ENCODE data around the gene SNUPN.
A peak's percentile ranks its signal among the peaks of the same experiment; 100 is the strongest.

Gene SNUPN

DNA sequence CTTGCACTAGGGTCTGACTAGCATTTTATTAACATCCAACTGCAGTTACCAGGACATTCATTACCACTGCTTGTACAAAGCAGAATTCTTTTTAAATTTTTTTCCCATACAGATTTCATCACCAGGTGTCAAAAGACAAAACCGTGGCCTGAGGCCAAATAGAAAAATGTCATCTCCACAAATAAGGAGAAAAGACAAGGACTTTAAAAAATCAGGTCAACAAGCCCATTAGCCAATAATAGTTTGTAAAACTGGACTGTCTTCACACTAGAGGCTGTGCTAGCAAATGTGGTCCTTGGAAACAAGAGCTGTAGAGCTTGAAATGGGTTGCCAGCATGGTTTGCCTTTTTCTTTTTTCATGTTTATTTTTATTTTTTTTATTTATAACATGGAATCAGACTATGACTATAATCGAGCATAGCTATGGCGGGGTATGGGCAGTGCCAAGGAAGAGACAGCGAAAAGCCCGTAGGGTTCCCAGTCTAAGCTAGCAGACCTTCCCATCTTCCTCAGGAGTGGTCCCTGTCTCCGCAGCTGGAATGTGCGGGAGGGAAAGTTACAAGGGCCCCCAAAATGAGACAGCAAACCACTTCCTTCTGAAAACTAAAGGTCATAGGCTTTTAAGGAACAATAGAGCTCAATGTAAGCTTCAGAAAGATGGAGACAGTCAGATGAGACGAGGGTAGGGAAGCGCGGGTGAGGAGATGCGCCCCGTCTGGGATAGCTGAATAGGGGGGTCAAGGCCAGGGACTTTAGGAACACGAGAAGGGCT is 47.9 kb downstream of the SNUPN start:
- WGBS (ENCODE audit: extremely low coverage, insufficient coverage, low lambda C conversion rate), result no CpG with 5 or more reads among the region's 13 CpGs
- DNase-seq, result no peak

GRCh38 chr15:75573648-75574384 is 51.7 kb downstream of the SNUPN start:
- H2BK120ac ChIP-seq (ENCODE audit: low read depth, low read length), result no peak overlapping the region
- WGBS (ENCODE audit: extremely low coverage, insufficient coverage, low lambda C conversion rate), result no CpG with 5 or more reads among the region's 5 CpGs
- H3K56ac ChIP-seq (ENCODE audit: low read length), result no peak overlapping the region
- H3K23ac ChIP-seq (ENCODE audit: low read length), result no peak overlapping the region
- no peaks in the 10 kb centered on the region for H3K27me3 ChIP-seq (ENCODE audit: insufficient read depth, low read length, poor library complexity)
- H3K79me2 ChIP-seq (ENCODE audit: control insufficient read depth, insufficient read depth, low read length), result peaks cover 72% of the 10 kb centered on the region
- H3K27ac ChIP-seq (ENCODE audit: low read depth, low read length), result no peak overlapping the region
- H3K9ac ChIP-seq (ENCODE audit: low read length), result peak overlapping the region; percentile 22
- H3K4me2 ChIP-seq (ENCODE audit: low read length), result no peak overlapping the region
- no peaks in the 10 kb centered on the region for H3K36me3 ChIP-seq (ENCODE audit: control insufficient read depth, insufficient read depth, low read length)
- H2AK5ac ChIP-seq (ENCODE audit: low read length), result no peak overlapping the region
- no peak overlapping the region for H2BK5ac ChIP-seq (ENCODE audit: low read length)
- H2BK15ac ChIP-seq (replicated peaks; ENCODE audit: low read depth), result no peak overlapping the region
- no peak overlapping the region for H3K4ac ChIP-seq (ENCODE audit: low read depth, low read length)
- H3K79me1 ChIP-seq (ENCODE audit: low read length), result peaks cover 4% of the 10 kb centered on the region
- H4K5ac ChIP-seq (ENCODE audit: low read length), result no peak overlapping the region
- DNase-seq, result peak; percentile 44
- no peak overlapping the region for H4K8ac ChIP-seq (ENCODE audit: low read depth, low read length)
- H3K18ac ChIP-seq (ENCODE audit: low read length), result no peak overlapping the region
- H3K4me3 ChIP-seq (ENCODE audit: low read length), result no peak overlapping the region
- peaks cover 7% of the 10 kb centered on the region for H3K4me1 ChIP-seq (ENCODE audit: control insufficient read depth, low read depth, low read length)

More for the DNA sequence above, 47.9 kb downstream of the SNUPN start:
- H4K8ac ChIP-seq (ENCODE audit: low read depth, low read length), result no peak overlapping the region
- H3K36me3 ChIP-seq (ENCODE audit: control insufficient read depth, insufficient read depth, low read length), result no peaks in the 10 kb centered on the region
- peak overlapping the region; percentile 19 for H3K23ac ChIP-seq (ENCODE audit: low read length)
- peaks cover 11% of the 10 kb centered on the region for H3K4me1 ChIP-seq (ENCODE audit: control insufficient read depth, low read depth, low read length)
- H3K56ac ChIP-seq (ENCODE audit: low read length), result peak overlapping the region; percentile 87
- H3K79me1 ChIP-seq (ENCODE audit: low read length), result peaks cover 4% of the 10 kb centered on the region
- no peak overlapping the region for H2BK5ac ChIP-seq (ENCODE audit: low read length)
- no peak overlapping the region for H2BK120ac ChIP-seq (ENCODE audit: low read depth, low read length)
- H4K5ac ChIP-seq (ENCODE audit: low read length), result no peak overlapping the region
- no peak overlapping the region for H2BK15ac ChIP-seq (replicated peaks; ENCODE audit: low read depth)
- H3K4me2 ChIP-seq (ENCODE audit: low read length), result peak overlapping the region; percentile 82
- H3K4ac ChIP-seq (ENCODE audit: low read depth, low read length), result peak overlapping the region; percentile 50
- H3K79me2 ChIP-seq (ENCODE audit: control insufficient read depth, insufficient read depth, low read length), result peaks cover 45% of the 10 kb centered on the region
- peak overlapping the region; percentile 99 for H3K27ac ChIP-seq (ENCODE audit: low read depth, low read length)
- no peaks in the 10 kb centered on the region for H3K27me3 ChIP-seq (ENCODE audit: insufficient read depth, low read length, poor library complexity)
- peak overlapping the region; percentile 99 for H3K18ac ChIP-seq (ENCODE audit: low read length)
- H3K9ac ChIP-seq (ENCODE audit: low read length), result peak overlapping the region; percentile 98
- peak overlapping the region; percentile 97 for H3K4me3 ChIP-seq (ENCODE audit: low read length)
- H2AK5ac ChIP-seq (ENCODE audit: low read length), result peak overlapping the region; percentile 45

DNA sequence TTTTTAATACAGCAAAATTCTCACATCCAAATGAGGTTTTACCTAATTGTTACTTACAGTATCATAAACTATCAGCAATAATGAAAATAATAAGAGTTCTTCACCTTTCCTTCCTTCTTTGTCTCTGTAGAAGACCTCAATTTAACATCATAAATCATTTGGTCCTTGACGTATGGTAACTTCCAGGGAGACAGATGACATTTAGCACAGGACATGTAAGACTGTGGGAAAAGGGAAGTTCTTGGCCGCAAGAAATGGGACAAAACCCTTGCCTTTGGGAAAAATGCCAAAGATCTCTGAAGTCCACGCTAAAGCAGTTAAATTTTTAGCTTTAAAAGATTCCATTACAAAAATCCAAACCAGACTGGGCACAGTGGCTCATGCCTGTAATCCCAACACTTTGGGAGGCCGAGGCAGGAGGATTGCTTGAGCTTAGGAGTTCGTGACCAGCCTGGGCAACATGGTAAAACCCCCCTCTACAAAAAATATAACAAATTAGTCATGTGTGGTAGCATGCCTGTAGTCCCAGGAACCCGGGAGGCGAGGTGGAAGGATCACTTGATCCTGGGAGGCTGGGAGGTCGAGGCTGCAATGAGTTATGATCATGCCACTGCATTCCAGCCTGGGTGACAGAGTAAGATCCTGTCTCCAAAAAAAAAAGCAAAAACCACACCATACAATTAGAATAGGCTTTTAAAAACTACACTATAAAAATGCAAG is 55.2 kb downstream of the SNUPN start:
- H3K27ac ChIP-seq (ENCODE audit: low read depth, low read length), result no peak overlapping the region
- H3K27me3 ChIP-seq (ENCODE audit: insufficient read depth, low read length, poor library complexity), result no peaks in the 10 kb centered on the region
- H3K23ac ChIP-seq (ENCODE audit: low read length), result no peak overlapping the region
- H3K18ac ChIP-seq (ENCODE audit: low read length), result no peak overlapping the region
- peaks cover 64% of the 10 kb centered on the region for H3K79me2 ChIP-seq (ENCODE audit: control insufficient read depth, insufficient read depth, low read length)
- H2AK5ac ChIP-seq (ENCODE audit: low read length), result no peak overlapping the region
- no peaks in the 10 kb centered on the region for H3K36me3 ChIP-seq (ENCODE audit: control insufficient read depth, insufficient read depth, low read length)
- no CpG with 5 or more reads among the region's 8 CpGs for WGBS (ENCODE audit: extremely low coverage, insufficient coverage, low lambda C conversion rate)
- H2BK5ac ChIP-seq (ENCODE audit: low read length), result no peak overlapping the region
- no peak overlapping the region for H4K5ac ChIP-seq (ENCODE audit: low read length)
- H2BK120ac ChIP-seq (ENCODE audit: low read depth, low read length), result no peak overlapping the region
- no peak overlapping the region for H4K8ac ChIP-seq (ENCODE audit: low read depth, low read length)
- H3K4me1 ChIP-seq (ENCODE audit: control insufficient read depth, low read depth, low read length), result peaks cover 5% of the 10 kb centered on the region
- peaks cover 6% of the 10 kb centered on the region for H3K79me1 ChIP-seq (ENCODE audit: low read length)
- no peak for DNase-seq
- H3K4ac ChIP-seq (ENCODE audit: low read depth, low read length), result no peak overlapping the region
- H2BK15ac ChIP-seq (replicated peaks; ENCODE audit: low read depth), result no peak overlapping the region
- H3K56ac ChIP-seq (ENCODE audit: low read length), result no peak overlapping the region
- H3K4me2 ChIP-seq (ENCODE audit: low read length), result no peak overlapping the region
- no peak overlapping the region for H3K4me3 ChIP-seq (ENCODE audit: low read length)
- no peak overlapping the region for H3K9ac ChIP-seq (ENCODE audit: low read length)

GRCh38 chr15:75565062-75565970 is 60.2 kb downstream of the SNUPN start:
- H2BK5ac ChIP-seq (ENCODE audit: low read length), result no peak overlapping the region
- H3K18ac ChIP-seq (ENCODE audit: low read length), result no peak overlapping the region
- H3K9ac ChIP-seq (ENCODE audit: low read length), result no peak overlapping the region
- H3K56ac ChIP-seq (ENCODE audit: low read length), result no peak overlapping the region
- no peak overlapping the region for H4K8ac ChIP-seq (ENCODE audit: low read depth, low read length)
- H2BK120ac ChIP-seq (ENCODE audit: low read depth, low read length), result no peak overlapping the region
- no peak overlapping the region for H3K4me3 ChIP-seq (ENCODE audit: low read length)
- peak; percentile 46 for DNase-seq
- peaks cover 49% of the 10 kb centered on the region for H3K79me2 ChIP-seq (ENCODE audit: control insufficient read depth, insufficient read depth, low read length)
- no peak overlapping the region for H3K4ac ChIP-seq (ENCODE audit: low read depth, low read length)
- no CpG with 5 or more reads among the region's 3 CpGs for whole genome bisulfite sequencing (ENCODE audit: extremely low coverage, insufficient coverage, low lambda C conversion rate)
- no peaks in the 10 kb centered on the region for H3K4me1 ChIP-seq (ENCODE audit: control insufficient read depth, low read depth, low read length)
- H2AK5ac ChIP-seq (ENCODE audit: low read length), result no peak overlapping the region
- no peak overlapping the region for H3K23ac ChIP-seq (ENCODE audit: low read length)
- peaks cover 4% of the 10 kb centered on the region for H3K79me1 ChIP-seq (ENCODE audit: low read length)
- no peak overlapping the region for H3K4me2 ChIP-seq (ENCODE audit: low read length)
- H2BK15ac ChIP-seq (replicated peaks; ENCODE audit: low read depth), result no peak overlapping the region
- H3K36me3 ChIP-seq (ENCODE audit: control insufficient read depth, insufficient read depth, low read length), result no peaks in the 10 kb centered on the region
- no peaks in the 10 kb centered on the region for H3K27me3 ChIP-seq (ENCODE audit: insufficient read depth, low read length, poor library complexity)
- H3K27ac ChIP-seq (ENCODE audit: low read depth, low read length), result no peak overlapping the region
- H4K5ac ChIP-seq (ENCODE audit: low read length), result no peak overlapping the region

GRCh38 chr15:75561888-75562287 is 63.6 kb downstream of the SNUPN start:
- no peak overlapping the region for H3K4me3 ChIP-seq (ENCODE audit: low read length)
- H2AK5ac ChIP-seq (ENCODE audit: low read length), result no peak overlapping the region
- H4K8ac ChIP-seq (ENCODE audit: low read depth, low read length), result no peak overlapping the region
- H3K27me3 ChIP-seq (ENCODE audit: insufficient read depth, low read length, poor library complexity), result no peaks in the 10 kb centered on the region
- H2BK5ac ChIP-seq (ENCODE audit: low read length), result no peak overlapping the region
- no peak overlapping the region for H4K5ac ChIP-seq (ENCODE audit: low read length)
- no peak overlapping the region for H2BK120ac ChIP-seq (ENCODE audit: low read depth, low read length)
- no CpG with 5 or more reads among the region's 5 CpGs for WGBS (ENCODE audit: extremely low coverage, insufficient coverage, low lambda C conversion rate)
- no peak overlapping the region for H3K56ac ChIP-seq (ENCODE audit: low read length)
- no peak overlapping the region for H2BK15ac ChIP-seq (replicated peaks; ENCODE audit: low read depth)
- no peak overlapping the region for H3K27ac ChIP-seq (ENCODE audit: low read depth, low read length)
- H3K36me3 ChIP-seq (ENCODE audit: control insufficient read depth, insufficient read depth, low read length), result no peaks in the 10 kb centered on the region
- H3K4ac ChIP-seq (ENCODE audit: low read depth, low read length), result no peak overlapping the region
- no peak overlapping the region for H3K9ac ChIP-seq (ENCODE audit: low read length)
- H3K23ac ChIP-seq (ENCODE audit: low read length), result no peak overlapping the region
- no peak overlapping the region for H3K18ac ChIP-seq (ENCODE audit: low read length)
- H3K4me2 ChIP-seq (ENCODE audit: low read length), result no peak overlapping the region
- no peaks in the 10 kb centered on the region for H3K4me1 ChIP-seq (ENCODE audit: control insufficient read depth, low read depth, low read length)
- peaks cover 25% of the 10 kb centered on the region for H3K79me2 ChIP-seq (ENCODE audit: control insufficient read depth, insufficient read depth, low read length)
- peaks cover 3% of the 10 kb centered on the region for H3K79me1 ChIP-seq (ENCODE audit: low read length)
- DNase-seq, result no peak
